ENCODE results near the gene PDK2. TPM values are rescaled to one million over a fixed set of nuclear protein-coding genes. Genes with fewer than 3 reads are reported as not detected.

The PDK2 gene
- total and polyA plus RNA-seq, 12 donors = 88.1 to 337 (median 225) TPM

GRCh38 chr17:50125420-50125997 lies 30.4 kb downstream of the PDK2 start:
- ATAC-seq (no peak), DNase-seq (no peak)
- intact Hi-C loops (cut with DNase I) = no loop called here
- 96 to 97% methylated on average over 4 of the region's 4 CpGs for WGBS, 2 donors
- H3K4me3 ChIP-seq = no peak overlapping the region
- peaks cover 0 to 39% (median 0%) of the 10 kb centered on the region in 7 donors for H3K27me3 ChIP-seq
- peaks cover 8 to 41% (median 25%) of the 10 kb centered on the region in 9 donors for H3K4me1 ChIP-seq
- H3K27ac ChIP-seq = no peak overlapping the region
- no peaks in the 10 kb centered on the region for H3K36me3 ChIP-seq
- H3K9me3 ChIP-seq = no peaks in the 10 kb centered on the region
- TF ChIP-seq, protein P1, sequence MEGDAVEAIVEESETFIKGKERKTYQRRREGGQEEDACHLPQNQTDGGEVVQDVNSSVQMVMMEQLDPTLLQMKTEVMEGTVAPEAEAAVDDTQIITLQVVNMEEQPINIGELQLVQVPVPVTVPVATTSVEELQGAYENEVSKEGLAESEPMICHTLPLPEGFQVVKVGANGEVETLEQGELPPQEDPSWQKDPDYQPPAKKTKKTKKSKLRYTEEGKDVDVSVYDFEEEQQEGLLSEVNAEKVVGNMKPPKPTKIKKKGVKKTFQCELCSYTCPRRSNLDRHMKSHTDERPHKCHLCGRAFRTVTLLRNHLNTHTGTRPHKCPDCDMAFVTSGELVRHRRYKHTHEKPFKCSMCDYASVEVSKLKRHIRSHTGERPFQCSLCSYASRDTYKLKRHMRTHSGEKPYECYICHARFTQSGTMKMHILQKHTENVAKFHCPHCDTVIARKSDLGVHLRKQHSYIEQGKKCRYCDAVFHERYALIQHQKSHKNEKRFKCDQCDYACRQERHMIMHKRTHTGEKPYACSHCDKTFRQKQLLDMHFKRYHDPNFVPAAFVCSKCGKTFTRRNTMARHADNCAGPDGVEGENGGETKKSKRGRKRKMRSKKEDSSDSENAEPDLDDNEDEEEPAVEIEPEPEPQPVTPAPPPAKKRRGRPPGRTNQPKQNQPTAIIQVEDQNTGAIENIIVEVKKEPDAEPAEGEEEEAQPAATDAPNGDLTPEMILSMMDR (IDR thresholded peaks at IDR 0.05) = no peak

DNA sequence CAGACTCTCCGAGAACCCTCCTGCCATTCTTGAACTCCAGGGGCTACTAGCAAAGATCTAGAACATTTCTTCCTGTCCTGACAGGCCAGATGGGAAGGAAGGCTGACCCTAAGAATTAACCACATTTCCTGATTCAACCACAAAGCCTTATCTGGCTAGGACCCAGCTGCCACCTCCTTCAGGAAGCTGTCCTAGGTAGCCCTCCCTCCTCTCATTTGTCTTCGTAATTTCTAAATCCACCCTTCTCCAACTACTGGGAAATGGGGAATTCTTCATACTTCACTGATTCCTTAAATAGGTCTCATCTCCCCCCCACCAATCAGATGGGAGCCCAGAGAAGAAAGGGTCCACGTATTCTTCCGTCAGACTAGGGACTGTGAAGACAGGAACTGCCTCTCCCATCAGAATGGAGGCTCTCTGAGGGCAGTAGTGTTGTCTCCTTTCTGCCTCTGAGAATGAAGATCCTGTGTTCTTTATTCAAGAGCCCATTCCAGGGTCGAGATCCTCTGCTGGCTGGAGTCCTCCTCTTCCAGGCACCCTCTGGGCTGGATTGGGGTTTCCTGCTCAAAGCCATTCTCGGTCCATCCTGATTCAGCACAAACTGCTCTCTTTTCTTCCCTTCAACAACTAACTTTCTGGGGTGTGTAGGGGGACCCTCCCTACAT lies 32.7 kb downstream of the PDK2 start:
- 65 to 70% methylated on average over 6 of the region's 6 CpGs for WGBS, 2 donors
- Histone ChIP-seq H3K36me3 (peaks cover 0 to 3% (median 0%) of the 10 kb centered on the region in 9 donors), H3K9me3 (no peaks in the 10 kb centered on the region), H3K4me3 (no peak overlapping the region), H3K27me3 (peaks cover 0 to 40% (median 0%) of the 10 kb centered on the region in 7 donors), H3K4me1 (peaks cover 12 to 60% (median 37%) of the 10 kb centered on the region in 9 donors), H3K27ac (no peak overlapping the region)
- TF ChIP-seq, protein P1 (IDR thresholded peaks at IDR 0.05) = no peak
- ATAC-seq = no peak
- no peak for DNase-seq
- intact Hi-C loops (cut with DNase I) = no loop called here

GRCh38 chr17:50128441-50129352 lies 33.5 kb downstream of the PDK2 start:
- no peaks in the 10 kb centered on the region for H3K9me3 ChIP-seq
- DNase-seq (no peak), ATAC-seq (no peak)
- peak overlapping the region in 4 of 10 donors; percentile 4 to 52 (median 27) for H3K27ac ChIP-seq
- intact Hi-C loops (cut with DNase I) = no loop called here
- peaks cover 14 to 63% (median 41%) of the 10 kb centered on the region in 9 donors for H3K4me1 ChIP-seq
- H3K36me3 ChIP-seq = peaks cover 0 to 9% (median 0%) of the 10 kb centered on the region in 9 donors
- WGBS, 2 donors = 27 to 28% methylated on average over 32 of the region's 32 CpGs
- TF ChIP-seq, protein P1 (IDR thresholded peaks at IDR 0.05) = no peak
- H3K27me3 ChIP-seq = peaks cover 0 to 40% (median 0%) of the 10 kb centered on the region in 7 donors
- H3K4me3 ChIP-seq = peak overlapping the region; percentile 33 to 58 (median 55)

DNA sequence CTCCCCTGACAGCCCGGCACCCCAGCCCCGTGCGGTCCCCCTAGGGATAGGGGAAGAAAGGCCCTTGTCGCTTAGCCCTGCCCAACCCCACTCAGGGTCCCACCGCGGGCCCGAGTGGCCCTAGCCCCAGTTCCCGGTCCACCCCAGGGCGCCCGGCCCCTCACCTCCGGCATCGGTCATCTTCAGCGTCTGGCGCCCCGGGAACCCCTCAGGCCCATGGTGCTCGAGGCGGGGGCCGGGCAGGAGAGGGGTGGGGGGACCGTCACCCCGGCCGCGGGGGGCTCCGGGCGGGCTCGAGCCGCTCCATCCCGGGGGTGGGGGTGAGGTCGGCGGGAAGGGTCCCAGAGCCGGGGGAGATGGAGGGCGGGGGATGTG lies 34.2 kb downstream of the PDK2 start:
- ATAC-seq (peak in 1 of 8 donors; percentile 3), DNase-seq (no peak)
- TF ChIP-seq, protein P1 (IDR thresholded peaks at IDR 0.05) = no peak
- peaks cover 14 to 65% (median 43%) of the 10 kb centered on the region in 9 donors for H3K4me1 ChIP-seq
- 2 to 3% methylated on average over 26 to 31 of the region's 31 CpGs for whole genome bisulfite sequencing, 2 donors
- H3K4me3 ChIP-seq = peak overlapping the region; percentile 33 to 58 (median 55)
- peaks cover 0 to 13% (median 0%) of the 10 kb centered on the region in 9 donors for H3K36me3 ChIP-seq
- no peaks in the 10 kb centered on the region for H3K9me3 ChIP-seq
- H3K27ac ChIP-seq = peak overlapping the region in 3 of 10 donors; percentile 4 to 34 (median 20)
- H3K27me3 ChIP-seq = peaks cover 0 to 40% (median 0%) of the 10 kb centered on the region in 7 donors
- intact Hi-C loops (cut with DNase I) = no loop called here

Data from heart right ventricle (tissue), 16 donors.